HepG2 (cell line): ENCODE results near the gene GRIN2C. TPM values are rescaled to one million over a fixed set of nuclear protein-coding genes. Genes with fewer than 3 reads are reported as not detected.

ENCODE experiments used
- AKAP8 ChIP-seq: sonication (generic); formaldehyde crosslinking; IDR thresholded peaks from 2 replicates; pipeline ENCODE4 v1.5.1; 2020; ENCODE audit warnings: mild to moderate bottlenecking, missing genetic modification reagents
- HNRNPLL ChIP-seq: fragments of 200-400 bp; formaldehyde crosslinking; IDR thresholded peaks from 2 replicates; pipeline ENCODE4 v1.6.1; 2017; ENCODE audit warnings: mild to moderate bottlenecking, low read depth, low read length; ENCODE audit not compliant: poor library complexity, severe bottlenecking
- MBNL3 ChIP-seq: fragments of 250-450 bp; sonication (Bioruptor Pico); conservative IDR thresholded peaks from 2 replicates; pipeline ENCODE4 v1.8.0; 2022; ENCODE audit warnings: mild to moderate bottlenecking, inconsistent platforms
- REPIN1 ChIP-seq: sonication (generic); formaldehyde crosslinking; IDR thresholded peaks from 2 replicates; pipeline ENCODE4 v1.8.0; 2022; ENCODE audit warnings: missing genetic modification reagents, low read depth, mild to moderate bottlenecking, borderline replicate concordance
- SMAD9 ChIP-seq: sonication (generic); formaldehyde crosslinking; IDR thresholded peaks from 2 replicates; pipeline ENCODE4 v1.5.1; 2020; ENCODE audit warnings: mild to moderate bottlenecking, missing genetic modification reagents
- ZMYM4 ChIP-seq: sonication (generic); formaldehyde crosslinking; IDR thresholded peaks from 2 replicates; pipeline ENCODE4 v1.8.1; 2023; ENCODE audit warnings: mild to moderate bottlenecking, missing genetic modification reagents
- ZNF501 ChIP-seq: sonication (generic); formaldehyde crosslinking; IDR thresholded peaks from 2 replicates; pipeline ENCODE4 v1.5.1; 2020; ENCODE audit warnings: mild to moderate bottlenecking, moderate library complexity, missing genetic modification reagents
- ZSCAN21 ChIP-seq: sonication (generic); formaldehyde crosslinking; IDR thresholded peaks from 2 replicates; pipeline ENCODE4 v1.8.0; 2022; ENCODE audit warnings: mild to moderate bottlenecking, missing genetic modification reagents, moderate library complexity, borderline replicate concordance
- polyA plus RNA-seq, 8 experiments: library from polyadenylated mRNA; depleted of rRNA in 3 of 8; stranded (reverse) in 7 of 8; unstranded in 1 of 8; fragments of >200 nt; fragmentation: Illumina TruSeq in 4 of 8; extraction: Trizol in 4 of 8; gene quantifications; 2 replicates each; pipeline versions ENCODE4 v1.2.1 to v1.2.3, GENCODE V29; 2011 to 2016; ENCODE audit warnings: low read depth in 4 of 8, missing spikeins in 1 of 8, mixed read lengths in 1 of 8; ENCODE audit not compliant: insufficient read depth in 1 of 8
- total RNA-seq, 5 experiments: library from RNA; depleted of rRNA; stranded (reverse); fragments of >200 nt; fragmentation: Illumina TruSeq; extraction: Trizol; gene quantifications; 2 replicates each; pipeline ENCODE4 v1.2.3, GENCODE V29; 2016; ENCODE audit warnings: low read depth in 1 of 5
- TF ChIP-seq, protein P1 (sequence below): sonication (generic); formaldehyde crosslinking; IDR thresholded peaks from 2 replicates; pipeline ENCODE4 v1.8.0; 2022; ENCODE audit warnings: mild to moderate bottlenecking, missing genetic modification reagents; ENCODE audit not compliant: insufficient replicate concordance
- TF ChIP-seq, protein P2 (sequence below): sonication (generic); formaldehyde crosslinking; IDR thresholded peaks from 2 replicates; pipeline ENCODE4 v1.4.0; 2020; ENCODE audit warnings: missing genetic modification reagents, borderline replicate concordance
- TF ChIP-seq, protein P3 (sequence below), 2 experiments: sonication (generic) in 1 of 2; formaldehyde crosslinking in 1 of 2; IDR thresholded peaks; 2 replicates each; pipeline versions ENCODE4 v1.4.0 to v1.6.1; 2018 to 2020; ENCODE audit warnings: missing genetic modification reagents in 2 of 2, borderline replicate concordance in 1 of 2, low read depth in 1 of 2, mild to moderate bottlenecking in 1 of 2, missing biosample characterization in 1 of 2

The GRIN2C gene
- total and polyA plus RNA-seq, 2 of the 13 experiments (the other 11 are each of a cell fraction or from before 2014, with no cell fraction given), result 0.03 to 0.11 TPM

DNA sequence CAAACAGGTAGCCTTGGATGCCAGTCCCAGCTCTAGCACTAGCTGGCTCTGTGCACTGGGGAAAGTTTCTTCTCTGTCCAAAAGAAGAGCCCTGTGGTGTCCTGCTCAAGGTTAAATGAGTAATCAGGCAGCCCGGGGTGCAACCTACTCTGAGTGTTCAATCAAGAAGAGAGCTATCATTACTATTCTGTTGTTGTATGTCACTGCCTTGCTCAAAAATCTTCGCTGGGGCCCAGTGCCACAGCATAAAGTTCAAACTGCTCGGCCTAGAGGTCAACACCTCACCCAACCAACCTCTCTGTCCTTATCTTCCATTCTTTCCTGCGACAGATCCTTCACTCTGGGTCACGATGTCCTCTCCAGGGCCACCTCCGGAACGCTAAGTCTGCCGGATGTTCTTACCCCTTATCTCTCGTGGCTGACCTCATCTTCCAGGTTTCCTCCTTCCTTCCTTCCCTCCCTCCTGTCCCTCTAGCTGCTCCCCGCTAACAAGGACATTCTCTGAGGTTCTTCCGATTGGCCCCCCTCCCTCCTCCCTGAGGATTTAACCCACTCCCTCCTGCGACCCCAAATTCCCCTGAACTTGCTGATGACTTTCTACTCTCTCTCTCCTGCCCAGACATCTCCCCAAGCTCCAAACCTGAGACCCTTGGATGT is 8.7 kb upstream of the GRIN2C start (continued):
- no peak for TF ChIP-seq HNRNPLL
- TF ChIP-seq, protein P1, sequence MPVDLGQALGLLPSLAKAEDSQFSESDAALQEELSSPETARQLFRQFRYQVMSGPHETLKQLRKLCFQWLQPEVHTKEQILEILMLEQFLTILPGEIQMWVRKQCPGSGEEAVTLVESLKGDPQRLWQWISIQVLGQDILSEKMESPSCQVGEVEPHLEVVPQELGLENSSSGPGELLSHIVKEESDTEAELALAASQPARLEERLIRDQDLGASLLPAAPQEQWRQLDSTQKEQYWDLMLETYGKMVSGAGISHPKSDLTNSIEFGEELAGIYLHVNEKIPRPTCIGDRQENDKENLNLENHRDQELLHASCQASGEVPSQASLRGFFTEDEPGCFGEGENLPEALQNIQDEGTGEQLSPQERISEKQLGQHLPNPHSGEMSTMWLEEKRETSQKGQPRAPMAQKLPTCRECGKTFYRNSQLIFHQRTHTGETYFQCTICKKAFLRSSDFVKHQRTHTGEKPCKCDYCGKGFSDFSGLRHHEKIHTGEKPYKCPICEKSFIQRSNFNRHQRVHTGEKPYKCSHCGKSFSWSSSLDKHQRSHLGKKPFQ, result no peak
- TF ChIP-seq ZSCAN21 (CRISPR knock-in tag), result no peak
- no peak for TF ChIP-seq SMAD9 (CRISPR knock-in tag)
- TF ChIP-seq AKAP8 (CRISPR knock-in tag), result no peak
- no peak for TF ChIP-seq ZMYM4
- TF ChIP-seq, protein P2, sequence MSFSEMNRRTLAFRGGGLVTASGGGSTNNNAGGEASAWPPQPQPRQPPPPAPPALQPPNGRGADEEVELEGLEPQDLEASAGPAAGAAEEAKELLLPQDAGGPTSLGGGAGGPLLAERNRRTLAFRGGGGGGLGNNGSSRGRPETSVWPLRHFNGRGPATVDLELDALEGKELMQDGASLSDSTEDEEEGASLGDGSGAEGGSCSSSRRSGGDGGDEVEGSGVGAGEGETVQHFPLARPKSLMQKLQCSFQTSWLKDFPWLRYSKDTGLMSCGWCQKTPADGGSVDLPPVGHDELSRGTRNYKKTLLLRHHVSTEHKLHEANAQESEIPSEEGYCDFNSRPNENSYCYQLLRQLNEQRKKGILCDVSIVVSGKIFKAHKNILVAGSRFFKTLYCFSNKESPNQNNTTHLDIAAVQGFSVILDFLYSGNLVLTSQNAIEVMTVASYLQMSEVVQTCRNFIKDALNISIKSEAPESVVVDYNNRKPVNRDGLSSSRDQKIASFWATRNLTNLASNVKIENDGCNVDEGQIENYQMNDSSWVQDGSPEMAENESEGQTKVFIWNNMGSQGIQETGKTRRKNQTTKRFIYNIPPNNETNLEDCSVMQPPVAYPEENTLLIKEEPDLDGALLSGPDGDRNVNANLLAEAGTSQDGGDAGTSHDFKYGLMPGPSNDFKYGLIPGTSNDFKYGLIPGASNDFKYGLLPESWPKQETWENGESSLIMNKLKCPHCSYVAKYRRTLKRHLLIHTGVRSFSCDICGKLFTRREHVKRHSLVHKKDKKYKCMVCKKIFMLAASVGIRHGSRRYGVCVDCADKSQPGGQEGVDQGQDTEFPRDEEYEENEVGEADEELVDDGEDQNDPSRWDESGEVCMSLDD, result no peak
- 0 out of 2 replicates have a peak, but pooled peaks have one; percentile 25 for TF ChIP-seq ZNF501
- TF ChIP-seq MBNL3 (CRISPR knock-in tag), result no peak
- TF ChIP-seq, protein P3, sequence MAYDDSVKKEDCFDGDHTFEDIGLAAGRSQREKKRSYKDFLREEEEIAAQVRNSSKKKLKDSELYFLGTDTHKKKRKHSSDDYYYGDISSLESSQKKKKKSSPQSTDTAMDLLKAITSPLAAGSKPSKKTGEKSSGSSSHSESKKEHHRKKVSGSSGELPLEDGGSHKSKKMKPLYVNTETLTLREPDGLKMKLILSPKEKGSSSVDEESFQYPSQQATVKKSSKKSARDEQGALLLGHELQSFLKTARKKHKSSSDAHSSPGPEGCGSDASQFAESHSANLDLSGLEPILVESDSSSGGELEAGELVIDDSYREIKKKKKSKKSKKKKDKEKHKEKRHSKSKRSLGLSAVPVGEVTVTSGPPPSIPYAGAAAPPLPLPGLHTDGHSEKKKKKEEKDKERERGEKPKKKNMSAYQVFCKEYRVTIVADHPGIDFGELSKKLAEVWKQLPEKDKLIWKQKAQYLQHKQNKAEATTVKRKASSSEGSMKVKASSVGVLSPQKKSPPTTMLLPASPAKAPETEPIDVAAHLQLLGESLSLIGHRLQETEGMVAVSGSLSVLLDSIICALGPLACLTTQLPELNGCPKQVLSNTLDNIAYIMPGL (CRISPR knock-in tag; IDR thresholded peaks at IDR 0.05; ENCODE audit: borderline replicate concordance in 1 of 2, low read depth in 1 of 2), result no peak
- no peak for TF ChIP-seq REPIN1 (CRISPR knock-in tag)
